NB4 (cell line): ENCODE results near the gene UBR1.

Source experiments
- MAX ChIP-seq: IDR thresholded peaks from 2 replicates; pipeline ENCODE4 v1.6.1; 2011; ENCODE audit warnings: low read depth, low read length
- TF ChIP-seq, protein P1 (sequence below): IDR thresholded peaks from one replicate; pipeline ENCODE4 v1.5.1; 2012; ENCODE audit warnings: low read depth, low read length

DNA sequence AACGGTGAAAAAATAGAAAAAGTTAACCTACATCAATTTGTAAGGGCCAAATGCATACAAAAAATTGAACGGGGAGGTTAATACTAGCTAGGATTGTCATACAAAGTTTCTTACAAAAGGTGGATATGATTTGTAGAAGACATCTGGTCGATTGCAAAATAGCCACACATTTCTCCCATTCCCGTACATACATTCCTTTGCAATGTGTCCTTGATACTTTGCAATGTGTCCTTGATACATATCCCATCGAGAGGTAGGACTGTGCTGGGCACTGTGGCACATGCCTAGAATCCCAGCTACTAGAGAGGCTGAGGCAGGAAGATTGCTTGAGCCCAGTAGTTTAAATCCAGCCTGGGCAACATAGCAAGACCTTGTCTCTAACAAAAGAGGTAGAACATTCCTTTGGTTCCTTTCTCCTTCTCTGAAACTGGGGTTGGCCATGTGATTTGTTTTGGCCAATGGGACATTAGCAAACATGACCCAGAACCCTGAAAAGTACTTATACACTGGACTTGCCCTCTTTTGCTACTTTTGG lies 194.7 kb downstream of the UBR1 start:
- TF ChIP-seq, protein P1, sequence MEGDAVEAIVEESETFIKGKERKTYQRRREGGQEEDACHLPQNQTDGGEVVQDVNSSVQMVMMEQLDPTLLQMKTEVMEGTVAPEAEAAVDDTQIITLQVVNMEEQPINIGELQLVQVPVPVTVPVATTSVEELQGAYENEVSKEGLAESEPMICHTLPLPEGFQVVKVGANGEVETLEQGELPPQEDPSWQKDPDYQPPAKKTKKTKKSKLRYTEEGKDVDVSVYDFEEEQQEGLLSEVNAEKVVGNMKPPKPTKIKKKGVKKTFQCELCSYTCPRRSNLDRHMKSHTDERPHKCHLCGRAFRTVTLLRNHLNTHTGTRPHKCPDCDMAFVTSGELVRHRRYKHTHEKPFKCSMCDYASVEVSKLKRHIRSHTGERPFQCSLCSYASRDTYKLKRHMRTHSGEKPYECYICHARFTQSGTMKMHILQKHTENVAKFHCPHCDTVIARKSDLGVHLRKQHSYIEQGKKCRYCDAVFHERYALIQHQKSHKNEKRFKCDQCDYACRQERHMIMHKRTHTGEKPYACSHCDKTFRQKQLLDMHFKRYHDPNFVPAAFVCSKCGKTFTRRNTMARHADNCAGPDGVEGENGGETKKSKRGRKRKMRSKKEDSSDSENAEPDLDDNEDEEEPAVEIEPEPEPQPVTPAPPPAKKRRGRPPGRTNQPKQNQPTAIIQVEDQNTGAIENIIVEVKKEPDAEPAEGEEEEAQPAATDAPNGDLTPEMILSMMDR: no peak
- no peak for TF ChIP-seq MAX
